GM23338 (cell line): Measurements from ENCODE around the gene CACNA2D3. TPM values are rescaled to one million over a fixed set of nuclear protein-coding genes. Genes with fewer than 3 reads are reported as not detected.

ENCODE experiments used
- ATAC-seq: fragments of 200-7000 bp; cut with Tn5 transposase; 3 replicates; pipeline ENCODE4 v1.9.1; 2020
- DNase-seq: peaks from one replicate; pipeline ENCODE4 v3.0.0-alpha.2; 2015; ENCODE audit warnings: low spot score
- H2AFZ ChIP-seq: fragments of 200-600 bp; sonication (generic); 2 replicates; pipeline ENCODE4 v1.8.0; 2016; ENCODE audit warnings: antibody characterized with exemption, mild to moderate bottlenecking, moderate library complexity
- H3F3A ChIP-seq: fragments of 200-600 bp; sonication (generic); replicated peaks from 2 replicates; pipeline ENCODE4 v1.8.0; 2017; ENCODE audit warnings: antibody characterized with exemption, mixed run types, low read depth
- H3K27ac ChIP-seq: fragments of 200-600 bp; sonication (generic); 2 replicates; pipeline ENCODE4 v1.6.1; 2016; ENCODE audit warnings: low read depth
- H3K27me3 ChIP-seq: fragments of 200-600 bp; sonication (generic); 2 replicates; pipeline ENCODE4 v1.8.0; 2016; ENCODE audit warnings: mild to moderate bottlenecking, mixed run types, moderate library complexity; ENCODE audit not compliant: insufficient read depth
- H3K36me3 ChIP-seq: fragments of 200-600 bp; sonication (generic); 2 replicates; pipeline ENCODE4 v1.8.0; 2016; ENCODE audit warnings: mild to moderate bottlenecking; ENCODE audit not compliant: insufficient read depth
- H3K4me1 ChIP-seq: fragments of 200-600 bp; sonication (generic); 2 replicates; pipeline ENCODE4 v1.8.0; 2016; ENCODE audit warnings: mild to moderate bottlenecking, moderate library complexity; ENCODE audit not compliant: insufficient read depth
- H3K4me2 ChIP-seq: fragments of 200-600 bp; sonication (generic); 2 replicates; pipeline ENCODE4 v1.7.1; 2017; ENCODE audit warnings: mixed run types
- H3K4me3 ChIP-seq: fragments of 200-600 bp; sonication (generic); 2 replicates; pipeline ENCODE4 v1.6.1; 2016; ENCODE audit warnings: mixed run types
- H3K79me2 ChIP-seq: fragments of 200-600 bp; sonication (generic); replicated peaks from 2 replicates; pipeline ENCODE4 v1.8.0; 2017; ENCODE audit warnings: mild to moderate bottlenecking; ENCODE audit not compliant: insufficient read depth
- H3K9me2 ChIP-seq: fragments of 200-600 bp; sonication (generic); 2 replicates; pipeline ENCODE4 v1.8.0; 2017; ENCODE audit not compliant: insufficient read depth
- H4K20me1 ChIP-seq: fragments of 200-600 bp; sonication (generic); replicated peaks from 2 replicates; pipeline ENCODE4 v1.8.0; 2017; ENCODE audit warnings: mild to moderate bottlenecking; ENCODE audit not compliant: insufficient read depth
- H3K27ac Mint-ChIP-seq: 2 replicates; pipeline ENCODE4 v1.8.0; 2020; ENCODE audit warnings: inconsistent platforms, mild to moderate bottlenecking, moderate library complexity, mixed read lengths
- H3K27me3 Mint-ChIP-seq: 3 replicates; pipeline ENCODE4 v1.8.0; 2022; ENCODE audit warnings: low read depth, mild to moderate bottlenecking, moderate library complexity, mixed read lengths, inconsistent platforms; ENCODE audit not compliant: insufficient read depth, poor library complexity
- H3K36me3 Mint-ChIP-seq: 3 replicates; pipeline ENCODE4 v1.8.0; 2021; ENCODE audit warnings: low read depth, mild to moderate bottlenecking, inconsistent platforms, moderate library complexity, mixed read lengths
- H3K4me1 Mint-ChIP-seq: 3 replicates; pipeline ENCODE4 v1.8.0; 2020; ENCODE audit warnings: mild to moderate bottlenecking, inconsistent platforms, mixed read lengths
- H3K4me3 Mint-ChIP-seq: 3 replicates; pipeline ENCODE4 v1.8.0; 2021; ENCODE audit warnings: moderate library complexity, mild to moderate bottlenecking, inconsistent platforms, mixed read lengths
- H3K9me3 Mint-ChIP-seq: 3 replicates; pipeline ENCODE4 v1.8.0; 2020; ENCODE audit warnings: moderate library complexity, mild to moderate bottlenecking, inconsistent platforms, mixed read lengths
- EZH2 ChIP-seq: fragments of 200-600 bp; sonication (generic); IDR thresholded peaks from one replicate; pipeline ENCODE4 v1.8.0; 2017; ENCODE audit warnings: antibody characterized with exemption, mild to moderate bottlenecking, low read depth; ENCODE audit not compliant: unreplicated experiment
- EZH2phosphoT487 ChIP-seq: fragments of 200-600 bp; sonication (generic); IDR thresholded peaks from one replicate; pipeline ENCODE4 v1.8.1; 2018; ENCODE audit warnings: antibody characterized with exemption; ENCODE audit not compliant: unreplicated experiment
- NANOG ChIP-seq: IDR thresholded peaks from 2 replicates; pipeline ENCODE4 v1.6.1; 2016; ENCODE audit warnings: antibody characterized with exemption, borderline replicate concordance
- POLR2AphosphoS5 ChIP-seq: IDR thresholded peaks from 2 replicates; pipeline ENCODE4 v1.6.1; 2016; ENCODE audit warnings: antibody characterized with exemption, low read depth
- polyA plus RNA-seq: library from polyadenylated mRNA; unstranded; fragments of >200 nt; fragmentation: Nextera tagmentation; extraction: Ambion mirVana; gene quantifications from 2 replicates; pipeline ENCODE4 v1.2.1, GENCODE V29; 2016
- total RNA-seq: library from RNA; depleted of rRNA; stranded (reverse); fragments of >200 nt; shearing (Covaris generic); gene quantifications from 2 replicates; pipeline ENCODE4 v1.2.3, GENCODE V29; 2014
- TF ChIP-seq, protein P1 (sequence below), 2 experiments: fragments of 200-600 bp in 1 of 2; sonication (generic) in 1 of 2; conservative IDR thresholded peaks; 2 replicates each; pipeline versions ENCODE4 v1.5.1 to v1.6.1; 2016 to 2017; ENCODE audit warnings: antibody characterized with exemption in 2 of 2, low read depth in 2 of 2, mild to moderate bottlenecking in 2 of 2, moderate library complexity in 1 of 2
- TF ChIP-seq, protein P2 (sequence below): fragments of 250-450 bp; sonication (Bioruptor Pico); IDR thresholded peaks from 2 replicates; pipeline ENCODE4 v1.5.0; 2020; ENCODE audit warnings: mild to moderate bottlenecking, moderate library complexity
- TF ChIP-seq, protein P3 (sequence below): IDR thresholded peaks from 2 replicates; pipeline ENCODE4 v1.6.1; 2016; ENCODE audit warnings: antibody characterized with exemption
- TF ChIP-seq, protein P4 (sequence below): IDR thresholded peaks from one replicate; pipeline ENCODE4 v1.6.1; 2018; ENCODE audit warnings: antibody characterized with exemption; ENCODE audit not compliant: unreplicated experiment

Gene CACNA2D3
- total and polyA plus RNA-seq, 2 experiments from 2014 or later = 2.2 to 2.3 TPM

DNA sequence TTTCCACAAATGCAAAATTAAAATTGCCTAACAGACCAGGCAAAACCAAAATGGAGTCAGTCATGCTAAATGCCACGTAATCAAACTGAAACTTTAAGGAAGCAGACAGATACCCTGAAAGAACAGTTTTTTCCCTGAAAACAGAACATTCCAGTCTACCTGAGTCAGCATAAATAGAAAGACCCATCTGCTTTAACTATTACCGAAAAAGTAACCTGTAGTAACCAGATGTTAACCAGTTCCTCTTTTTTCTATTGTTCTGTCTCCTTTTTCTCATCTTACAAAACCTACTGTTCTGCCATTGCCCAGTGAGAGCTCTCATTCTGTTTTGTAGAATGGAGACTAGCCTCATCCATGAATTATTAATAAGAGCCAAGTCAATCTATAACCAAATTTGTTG lies 286.0 kb downstream of the CACNA2D3 start (continued):
- TF ChIP-seq, protein P1, sequence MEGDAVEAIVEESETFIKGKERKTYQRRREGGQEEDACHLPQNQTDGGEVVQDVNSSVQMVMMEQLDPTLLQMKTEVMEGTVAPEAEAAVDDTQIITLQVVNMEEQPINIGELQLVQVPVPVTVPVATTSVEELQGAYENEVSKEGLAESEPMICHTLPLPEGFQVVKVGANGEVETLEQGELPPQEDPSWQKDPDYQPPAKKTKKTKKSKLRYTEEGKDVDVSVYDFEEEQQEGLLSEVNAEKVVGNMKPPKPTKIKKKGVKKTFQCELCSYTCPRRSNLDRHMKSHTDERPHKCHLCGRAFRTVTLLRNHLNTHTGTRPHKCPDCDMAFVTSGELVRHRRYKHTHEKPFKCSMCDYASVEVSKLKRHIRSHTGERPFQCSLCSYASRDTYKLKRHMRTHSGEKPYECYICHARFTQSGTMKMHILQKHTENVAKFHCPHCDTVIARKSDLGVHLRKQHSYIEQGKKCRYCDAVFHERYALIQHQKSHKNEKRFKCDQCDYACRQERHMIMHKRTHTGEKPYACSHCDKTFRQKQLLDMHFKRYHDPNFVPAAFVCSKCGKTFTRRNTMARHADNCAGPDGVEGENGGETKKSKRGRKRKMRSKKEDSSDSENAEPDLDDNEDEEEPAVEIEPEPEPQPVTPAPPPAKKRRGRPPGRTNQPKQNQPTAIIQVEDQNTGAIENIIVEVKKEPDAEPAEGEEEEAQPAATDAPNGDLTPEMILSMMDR (conservative IDR thresholded peaks at IDR 0.05; ENCODE audit: low read depth in 2 of 2) = no peak
- TF ChIP-seq EZH2phosphoT487 (no peak), NANOG (no peak)

DNA sequence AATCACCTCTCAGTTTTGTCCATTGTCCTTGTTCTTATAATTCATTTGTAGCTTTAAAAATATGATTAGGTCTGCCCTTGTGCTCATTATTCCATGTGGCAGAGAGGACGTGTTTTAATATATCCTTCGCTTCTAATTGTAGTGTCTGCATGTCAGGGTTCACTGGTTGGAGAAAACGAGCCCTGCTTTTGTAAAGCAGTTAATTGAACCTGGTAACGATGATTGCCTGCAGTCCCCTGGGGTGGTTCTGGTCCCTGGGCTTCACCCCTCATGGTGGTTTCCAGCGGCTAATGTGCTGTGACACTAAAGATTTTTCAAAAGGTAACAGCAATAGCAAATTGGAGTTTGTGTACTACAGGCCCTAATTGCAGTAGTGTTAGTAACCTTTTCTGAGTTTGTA lies 299.6 kb downstream of the CACNA2D3 start:
- H3K27me3 Mint-ChIP-seq = peaks cover 6% of the 10 kb centered on the region
- Histone ChIP-seq H3K4me2 (no peak overlapping the region), H2AFZ (no peak overlapping the region), H3F3A (no peaks in the 10 kb centered on the region), H3K4me3 (no peak overlapping the region), H3K4me1 (no peaks in the 10 kb centered on the region), H3K27me3 (no peaks in the 10 kb centered on the region), H3K79me2 (no peaks in the 10 kb centered on the region), H3K36me3 (no peaks in the 10 kb centered on the region), H3K9me2 (no peaks in the 10 kb centered on the region), H4K20me1 (no peaks in the 10 kb centered on the region), H3K27ac (no peak overlapping the region)
- H3K27ac Mint-ChIP-seq = no peak overlapping the region
- no peak overlapping the region for H3K4me3 Mint-ChIP-seq
- H3K36me3 Mint-ChIP-seq = no peaks in the 10 kb centered on the region
- ATAC-seq (no peak), DNase-seq (no peak)
- no peaks in the 10 kb centered on the region for H3K9me3 Mint-ChIP-seq
- H3K4me1 Mint-ChIP-seq = peaks cover 6% of the 10 kb centered on the region
- TF ChIP-seq EZH2 = no peak
- TF ChIP-seq, protein P2, sequence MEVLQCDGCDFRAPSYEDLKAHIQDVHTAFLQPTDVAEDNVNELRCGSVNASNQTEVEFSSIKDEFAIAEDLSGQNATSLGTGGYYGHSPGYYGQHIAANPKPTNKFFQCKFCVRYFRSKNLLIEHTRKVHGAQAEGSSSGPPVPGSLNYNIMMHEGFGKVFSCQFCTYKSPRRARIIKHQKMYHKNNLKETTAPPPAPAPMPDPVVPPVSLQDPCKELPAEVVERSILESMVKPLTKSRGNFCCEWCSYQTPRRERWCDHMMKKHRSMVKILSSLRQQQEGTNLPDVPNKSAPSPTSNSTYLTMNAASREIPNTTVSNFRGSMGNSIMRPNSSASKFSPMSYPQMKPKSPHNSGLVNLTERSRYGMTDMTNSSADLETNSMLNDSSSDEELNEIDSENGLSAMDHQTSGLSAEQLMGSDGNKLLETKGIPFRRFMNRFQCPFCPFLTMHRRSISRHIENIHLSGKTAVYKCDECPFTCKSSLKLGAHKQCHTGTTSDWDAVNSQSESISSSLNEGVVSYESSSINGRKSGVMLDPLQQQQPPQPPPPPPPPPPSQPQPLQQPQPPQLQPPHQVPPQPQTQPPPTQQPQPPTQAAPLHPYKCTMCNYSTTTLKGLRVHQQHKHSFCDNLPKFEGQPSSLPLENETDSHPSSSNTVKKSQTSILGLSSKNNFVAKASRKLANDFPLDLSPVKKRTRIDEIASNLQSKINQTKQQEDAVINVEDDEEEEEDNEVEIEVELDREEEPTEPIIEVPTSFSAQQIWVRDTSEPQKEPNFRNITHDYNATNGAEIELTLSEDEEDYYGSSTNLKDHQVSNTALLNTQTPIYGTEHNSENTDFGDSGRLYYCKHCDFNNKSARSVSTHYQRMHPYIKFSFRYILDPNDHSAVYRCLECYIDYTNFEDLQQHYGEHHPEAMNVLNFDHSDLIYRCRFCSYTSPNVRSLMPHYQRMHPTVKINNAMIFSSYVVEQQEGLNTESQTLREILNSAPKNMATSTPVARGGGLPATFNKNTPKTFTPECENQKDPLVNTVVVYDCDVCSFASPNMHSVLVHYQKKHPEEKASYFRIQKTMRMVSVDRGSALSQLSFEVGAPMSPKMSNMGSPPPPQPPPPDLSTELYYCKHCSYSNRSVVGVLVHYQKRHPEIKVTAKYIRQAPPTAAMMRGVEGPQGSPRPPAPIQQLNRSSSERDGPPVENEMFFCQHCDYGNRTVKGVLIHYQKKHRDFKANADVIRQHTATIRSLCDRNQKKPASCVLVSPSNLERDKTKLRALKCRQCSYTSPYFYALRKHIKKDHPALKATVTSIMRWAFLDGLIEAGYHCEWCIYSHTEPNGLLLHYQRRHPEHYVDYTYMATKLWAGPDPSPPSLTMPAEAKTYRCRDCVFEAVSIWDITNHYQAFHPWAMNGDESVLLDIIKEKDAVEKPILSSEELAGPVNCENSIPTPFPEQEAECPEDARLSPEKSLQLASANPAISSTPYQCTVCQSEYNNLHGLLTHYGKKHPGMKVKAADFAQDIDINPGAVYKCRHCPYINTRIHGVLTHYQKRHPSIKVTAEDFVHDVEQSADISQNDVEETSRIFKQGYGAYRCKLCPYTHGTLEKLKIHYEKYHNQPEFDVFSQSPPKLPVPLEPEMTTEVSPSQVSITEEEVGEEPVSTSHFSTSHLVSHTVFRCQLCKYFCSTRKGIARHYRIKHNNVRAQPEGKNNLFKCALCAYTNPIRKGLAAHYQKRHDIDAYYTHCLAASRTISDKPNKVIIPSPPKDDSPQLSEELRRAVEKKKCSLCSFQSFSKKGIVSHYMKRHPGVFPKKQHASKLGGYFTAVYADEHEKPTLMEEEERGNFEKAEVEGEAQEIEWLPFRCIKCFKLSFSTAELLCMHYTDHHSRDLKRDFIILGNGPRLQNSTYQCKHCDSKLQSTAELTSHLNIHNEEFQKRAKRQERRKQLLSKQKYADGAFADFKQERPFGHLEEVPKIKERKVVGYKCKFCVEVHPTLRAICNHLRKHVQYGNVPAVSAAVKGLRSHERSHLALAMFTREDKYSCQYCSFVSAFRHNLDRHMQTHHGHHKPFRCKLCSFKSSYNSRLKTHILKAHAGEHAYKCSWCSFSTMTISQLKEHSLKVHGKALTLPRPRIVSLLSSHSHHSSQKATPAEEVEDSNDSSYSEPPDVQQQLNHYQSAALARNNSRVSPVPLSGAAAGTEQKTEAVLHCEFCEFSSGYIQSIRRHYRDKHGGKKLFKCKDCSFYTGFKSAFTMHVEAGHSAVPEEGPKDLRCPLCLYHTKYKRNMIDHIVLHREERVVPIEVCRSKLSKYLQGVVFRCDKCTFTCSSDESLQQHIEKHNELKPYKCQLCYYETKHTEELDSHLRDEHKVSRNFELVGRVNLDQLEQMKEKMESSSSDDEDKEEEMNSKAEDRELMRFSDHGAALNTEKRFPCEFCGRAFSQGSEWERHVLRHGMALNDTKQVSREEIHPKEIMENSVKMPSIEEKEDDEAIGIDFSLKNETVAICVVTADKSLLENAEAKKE = no peak
- TF ChIP-seq, protein P3, sequence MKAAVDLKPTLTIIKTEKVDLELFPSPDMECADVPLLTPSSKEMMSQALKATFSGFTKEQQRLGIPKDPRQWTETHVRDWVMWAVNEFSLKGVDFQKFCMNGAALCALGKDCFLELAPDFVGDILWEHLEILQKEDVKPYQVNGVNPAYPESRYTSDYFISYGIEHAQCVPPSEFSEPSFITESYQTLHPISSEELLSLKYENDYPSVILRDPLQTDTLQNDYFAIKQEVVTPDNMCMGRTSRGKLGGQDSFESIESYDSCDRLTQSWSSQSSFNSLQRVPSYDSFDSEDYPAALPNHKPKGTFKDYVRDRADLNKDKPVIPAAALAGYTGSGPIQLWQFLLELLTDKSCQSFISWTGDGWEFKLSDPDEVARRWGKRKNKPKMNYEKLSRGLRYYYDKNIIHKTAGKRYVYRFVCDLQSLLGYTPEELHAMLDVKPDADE = no peak
- TF ChIP-seq, protein P4, sequence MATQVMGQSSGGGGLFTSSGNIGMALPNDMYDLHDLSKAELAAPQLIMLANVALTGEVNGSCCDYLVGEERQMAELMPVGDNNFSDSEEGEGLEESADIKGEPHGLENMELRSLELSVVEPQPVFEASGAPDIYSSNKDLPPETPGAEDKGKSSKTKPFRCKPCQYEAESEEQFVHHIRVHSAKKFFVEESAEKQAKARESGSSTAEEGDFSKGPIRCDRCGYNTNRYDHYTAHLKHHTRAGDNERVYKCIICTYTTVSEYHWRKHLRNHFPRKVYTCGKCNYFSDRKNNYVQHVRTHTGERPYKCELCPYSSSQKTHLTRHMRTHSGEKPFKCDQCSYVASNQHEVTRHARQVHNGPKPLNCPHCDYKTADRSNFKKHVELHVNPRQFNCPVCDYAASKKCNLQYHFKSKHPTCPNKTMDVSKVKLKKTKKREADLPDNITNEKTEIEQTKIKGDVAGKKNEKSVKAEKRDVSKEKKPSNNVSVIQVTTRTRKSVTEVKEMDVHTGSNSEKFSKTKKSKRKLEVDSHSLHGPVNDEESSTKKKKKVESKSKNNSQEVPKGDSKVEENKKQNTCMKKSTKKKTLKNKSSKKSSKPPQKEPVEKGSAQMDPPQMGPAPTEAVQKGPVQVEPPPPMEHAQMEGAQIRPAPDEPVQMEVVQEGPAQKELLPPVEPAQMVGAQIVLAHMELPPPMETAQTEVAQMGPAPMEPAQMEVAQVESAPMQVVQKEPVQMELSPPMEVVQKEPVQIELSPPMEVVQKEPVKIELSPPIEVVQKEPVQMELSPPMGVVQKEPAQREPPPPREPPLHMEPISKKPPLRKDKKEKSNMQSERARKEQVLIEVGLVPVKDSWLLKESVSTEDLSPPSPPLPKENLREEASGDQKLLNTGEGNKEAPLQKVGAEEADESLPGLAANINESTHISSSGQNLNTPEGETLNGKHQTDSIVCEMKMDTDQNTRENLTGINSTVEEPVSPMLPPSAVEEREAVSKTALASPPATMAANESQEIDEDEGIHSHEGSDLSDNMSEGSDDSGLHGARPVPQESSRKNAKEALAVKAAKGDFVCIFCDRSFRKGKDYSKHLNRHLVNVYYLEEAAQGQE = no peak
- TF ChIP-seq POLR2AphosphoS5 = no peak
